Gastroesophageal sphincter (tissue), 3 donors: ENCODE data around the gene AKR1B15.

ENCODE experiments used
- CTCF ChIP-seq, 4 experiments: fragments of 200-600 bp in 2 of 4; fragments of 450-650 bp in 2 of 4; sonication (generic) in 1 of 4; IDR thresholded peaks; one replicate each; pipeline ENCODE4 v1.5.1; 2017 to 2019; ENCODE audit warnings: antibody characterized with exemption in 4 of 4, mild to moderate bottlenecking in 2 of 4, moderate library complexity in 2 of 4
- POLR2A ChIP-seq, 2 donors: fragments of 450-650 bp; IDR thresholded peaks; one replicate each; pipeline ENCODE4 v1.6.1; 2017; ENCODE audit warnings: antibody characterized with exemption in 2 of 2, mild to moderate bottlenecking in 2 of 2, moderate library complexity in 1 of 2
- POLR2AphosphoS5 ChIP-seq: sonication (generic); formaldehyde crosslinking; IDR thresholded peaks from one replicate; pipeline ENCODE4 v1.6.1; 2017; ENCODE audit warnings: antibody characterized with exemption

- TF ChIP-seq CTCF (IDR thresholded peaks at IDR 0.05) (no peak), POLR2AphosphoS5 (no peak), POLR2A (IDR thresholded peaks at IDR 0.05) (no peak)
Measured at GRCh38 chr7:134535919-134536299, 13.0 kb upstream of the AKR1B15 start.
